Measurements from ENCODE around the gene CCDC154.

- no peak for TF ChIP-seq GATA2 (IDR thresholded peaks at IDR 0.05; ENCODE audit: low read depth, low read length)
- no peak for TF ChIP-seq GATA3 (IDR thresholded peaks at IDR 0.05; ENCODE audit: low read depth, low read length)
These were observed 5.9 kb downstream of the CCDC154 start for GRCh38 chr16:1438229-1439057.

Data from SH-SY5Y (cell line).